ENCODE measurements around the gene CST4.

GRCh38 chr20:23652926-23653325 is 35.9 kb downstream of the CST4 start:
- TF ChIP-seq, protein P1, sequence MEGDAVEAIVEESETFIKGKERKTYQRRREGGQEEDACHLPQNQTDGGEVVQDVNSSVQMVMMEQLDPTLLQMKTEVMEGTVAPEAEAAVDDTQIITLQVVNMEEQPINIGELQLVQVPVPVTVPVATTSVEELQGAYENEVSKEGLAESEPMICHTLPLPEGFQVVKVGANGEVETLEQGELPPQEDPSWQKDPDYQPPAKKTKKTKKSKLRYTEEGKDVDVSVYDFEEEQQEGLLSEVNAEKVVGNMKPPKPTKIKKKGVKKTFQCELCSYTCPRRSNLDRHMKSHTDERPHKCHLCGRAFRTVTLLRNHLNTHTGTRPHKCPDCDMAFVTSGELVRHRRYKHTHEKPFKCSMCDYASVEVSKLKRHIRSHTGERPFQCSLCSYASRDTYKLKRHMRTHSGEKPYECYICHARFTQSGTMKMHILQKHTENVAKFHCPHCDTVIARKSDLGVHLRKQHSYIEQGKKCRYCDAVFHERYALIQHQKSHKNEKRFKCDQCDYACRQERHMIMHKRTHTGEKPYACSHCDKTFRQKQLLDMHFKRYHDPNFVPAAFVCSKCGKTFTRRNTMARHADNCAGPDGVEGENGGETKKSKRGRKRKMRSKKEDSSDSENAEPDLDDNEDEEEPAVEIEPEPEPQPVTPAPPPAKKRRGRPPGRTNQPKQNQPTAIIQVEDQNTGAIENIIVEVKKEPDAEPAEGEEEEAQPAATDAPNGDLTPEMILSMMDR (IDR thresholded peaks at IDR 0.05; ENCODE audit: insufficient read depth, low read depth, low read length): no peak
- no peak for TF ChIP-seq EZH2 (IDR thresholded peaks at IDR 0.05; ENCODE audit: insufficient read depth, low read length)

Measured in astrocyte (in vitro differentiated cells and primary cell).